Progenitor cell of endocrine pancreas (in vitro differentiated cells): Measurements from ENCODE around the gene TCF7. TPM values are rescaled to one million over a fixed set of nuclear protein-coding genes. Genes with fewer than 3 reads are reported as not detected.

Source experiments
- DNase-seq: peaks from one replicate; pipeline ENCODE4 v3.0.0; 2021; ENCODE audit warnings: low spot score; ENCODE audit not compliant: unreplicated experiment
- H3K27ac Mint-ChIP-seq: 2 replicates; pipeline ENCODE4 v1.8.0; 2021; ENCODE audit warnings: mild to moderate bottlenecking, moderate library complexity, mixed read lengths
- H3K27me3 Mint-ChIP-seq: 2 replicates; pipeline ENCODE4 v1.8.0; 2021; ENCODE audit warnings: mixed read lengths
- H3K36me3 Mint-ChIP-seq: 2 replicates; pipeline ENCODE4 v1.8.0; 2022; ENCODE audit warnings: mixed read lengths; ENCODE audit not compliant: insufficient read depth
- H3K4me1 Mint-ChIP-seq: 2 replicates; pipeline ENCODE4 v1.8.0; 2021; ENCODE audit warnings: low read depth, mixed read lengths
- H3K4me3 Mint-ChIP-seq: 2 replicates; pipeline ENCODE4 v1.8.0; 2021; ENCODE audit warnings: low read depth, mild to moderate bottlenecking, moderate library complexity, mixed read lengths
- H3K9me3 Mint-ChIP-seq: 2 replicates; pipeline ENCODE4 v1.8.0; 2021; ENCODE audit warnings: low read depth, mixed read lengths
- CTCF ChIP-seq: fragments of 200-600 bp; sonication (generic); IDR thresholded peaks from one replicate; pipeline ENCODE4 v1.5.0; 2021; ENCODE audit warnings: antibody characterized with exemption, mild to moderate bottlenecking; ENCODE audit not compliant: unreplicated experiment
- total RNA-seq: library from RNA; stranded (reverse); gene quantifications from 2 replicates; pipeline ENCODE4 v1.2.1, GENCODE V29; 2021

TCF7 gene
- total RNA-seq, 1 donor from 2014 or later = 14.4 TPM

DNA sequence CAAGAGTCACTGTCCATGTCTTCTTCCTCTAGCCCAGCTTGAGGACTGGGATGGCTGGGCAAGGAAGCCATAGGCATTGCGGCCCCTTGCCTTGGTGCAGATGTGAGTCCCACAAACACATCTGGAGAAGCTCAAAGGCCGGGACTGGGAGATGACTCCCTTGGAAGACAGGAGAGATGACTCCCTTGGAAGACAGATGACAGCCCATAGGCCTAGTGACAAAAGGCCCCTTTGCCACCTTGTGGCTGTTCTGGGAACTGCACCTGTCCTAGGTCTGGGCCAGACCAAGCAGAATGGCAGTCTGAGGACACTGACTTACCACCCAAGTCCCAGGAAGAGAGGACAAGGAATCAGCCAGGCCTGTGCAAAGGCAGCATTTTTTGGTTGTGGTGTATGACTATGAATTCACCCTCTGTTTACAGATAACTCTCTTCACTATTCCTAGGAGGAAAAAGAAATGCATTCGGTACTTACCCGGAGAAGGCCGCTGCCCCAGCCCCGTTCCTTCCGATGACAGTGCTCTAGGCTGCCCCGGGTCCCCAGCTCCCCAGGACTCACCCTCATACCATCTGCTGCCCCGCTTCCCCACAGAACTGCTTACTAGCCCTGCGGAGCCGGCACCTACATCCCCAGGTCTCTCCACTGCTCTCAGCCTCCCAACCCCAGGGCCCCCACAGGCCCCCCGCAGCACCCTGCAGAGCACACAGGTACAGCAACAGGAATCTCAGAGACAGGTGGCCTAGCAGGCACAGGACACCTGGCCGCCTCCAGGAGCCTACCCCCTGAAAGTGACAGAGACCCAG, 31.5 kb downstream of the TCF7 start:
- Mint-ChIP-seq H3K9me3 (no peaks in the 10 kb centered on the region), H3K36me3 (peaks cover 4% of the 10 kb centered on the region), H3K4me3 (no peak overlapping the region), H3K27ac (peak overlapping the region; percentile 49), H3K4me1 (peaks cover 11% of the 10 kb centered on the region), H3K27me3 (no peaks in the 10 kb centered on the region)
- TF ChIP-seq CTCF = peak; percentile 92
- peak; percentile 69 for DNase-seq

GRCh38 chr5:134146651-134147518, 32.4 kb downstream of the TCF7 start:
- Mint-ChIP-seq H3K4me1 (peaks cover 11% of the 10 kb centered on the region), H3K36me3 (peaks cover 4% of the 10 kb centered on the region), H3K27ac (peak overlapping the region; percentile 38), H3K9me3 (no peaks in the 10 kb centered on the region), H3K4me3 (no peak overlapping the region), H3K27me3 (no peaks in the 10 kb centered on the region)
- no peak for TF ChIP-seq CTCF
- DNase-seq = no peak

DNA sequence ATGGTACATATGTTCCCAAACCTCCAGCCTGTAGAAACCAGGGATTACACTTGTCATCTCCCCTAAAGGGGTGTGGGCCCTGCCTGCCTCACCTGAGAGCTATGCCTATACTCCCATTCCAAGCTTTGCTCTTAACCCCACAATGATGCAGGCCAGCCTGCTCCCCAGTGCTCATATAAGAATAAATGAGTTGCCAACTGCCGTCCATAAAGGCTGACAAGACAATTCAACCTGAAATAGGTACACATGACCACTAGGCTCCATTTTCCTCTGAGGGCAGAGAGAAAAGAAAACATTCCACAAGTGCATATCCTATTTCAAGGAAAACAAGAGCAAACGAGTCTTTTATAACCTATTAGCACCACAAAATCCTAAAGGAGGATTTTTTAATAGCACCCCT, 33.8 kb downstream of the TCF7 start:
- TF ChIP-seq CTCF = no peak
- no peak for DNase-seq
- Mint-ChIP-seq H3K4me3 (no peak overlapping the region), H3K4me1 (peaks cover 11% of the 10 kb centered on the region), H3K36me3 (peaks cover 9% of the 10 kb centered on the region), H3K27ac (no peak overlapping the region), H3K27me3 (no peaks in the 10 kb centered on the region), H3K9me3 (no peaks in the 10 kb centered on the region)

- peak overlapping the region; percentile 77 for H3K27ac Mint-ChIP-seq
- H3K4me3 Mint-ChIP-seq = no peak overlapping the region
- peaks cover 11% of the 10 kb centered on the region for H3K4me1 Mint-ChIP-seq
- no peaks in the 10 kb centered on the region for H3K9me3 Mint-ChIP-seq
- no peak for DNase-seq
- peaks cover 14% of the 10 kb centered on the region for H3K36me3 Mint-ChIP-seq
- no peaks in the 10 kb centered on the region for H3K27me3 Mint-ChIP-seq
- no peak for TF ChIP-seq CTCF
Observed at GRCh38 chr5:134148986-134149539, 34.6 kb downstream of the TCF7 start.
